ENCODE data around the gene CDK19. TPM values are rescaled to one million over a fixed set of nuclear protein-coding genes. Genes with fewer than 3 reads are reported as not detected.

The CDK19 gene
- total RNA-seq, 1 donor from 2014 or later: 34.4 TPM

DNA sequence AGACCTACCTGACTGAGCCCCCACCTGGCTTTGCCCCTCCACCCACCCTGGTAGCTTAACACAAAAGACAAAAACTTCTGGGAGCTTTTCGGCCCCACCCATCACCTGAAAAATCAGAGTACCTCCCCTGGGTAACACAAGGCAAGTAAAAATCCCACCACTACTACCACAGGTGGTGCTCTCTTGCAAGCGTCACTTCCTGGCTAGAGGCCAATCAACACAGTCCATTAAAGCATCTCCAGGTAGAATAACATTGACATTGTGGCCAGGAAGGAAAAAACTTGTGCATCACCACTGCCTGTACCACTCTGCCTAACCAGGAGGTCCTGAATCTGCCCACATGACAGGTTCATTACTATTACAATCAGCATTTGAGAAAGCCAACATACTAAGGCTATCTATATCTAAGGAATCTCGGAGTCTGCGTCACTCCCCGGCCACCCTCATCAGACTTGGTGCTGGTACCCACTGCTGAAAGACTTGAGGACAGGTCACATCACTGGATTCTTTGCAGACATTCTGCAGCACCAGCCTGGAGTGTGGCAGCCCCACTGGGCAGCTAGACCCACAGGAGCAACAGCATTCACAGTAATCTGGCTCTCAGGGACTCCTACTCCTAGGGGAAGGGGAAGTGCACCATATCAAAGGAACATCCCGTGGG is 125.9 kb downstream of the CDK19 start:
- Histone ChIP-seq H3K36me3 (no peaks in the 10 kb centered on the region), H3K27ac (no peak overlapping the region), H3K4me2 (no peak overlapping the region), H3K4me3 (no peak overlapping the region), H3K4me1 (peaks cover 9% of the 10 kb centered on the region), H3F3A (ENCODE audit: low read depth) (no peaks in the 10 kb centered on the region), H3K79me2 (ENCODE audit: low read depth) (peaks cover 28% of the 10 kb centered on the region), H3K9ac (no peak overlapping the region), H3K27me3 (no peaks in the 10 kb centered on the region), H2AFZ (replicated peaks) (no peak overlapping the region), H4K20me1 (ENCODE audit: low read depth) (peaks cover 38% of the 10 kb centered on the region), H3K9me3 (ENCODE audit: low read depth) (no peaks in the 10 kb centered on the region)
- Mint-ChIP-seq H3K4me3 (no peak overlapping the region), H3K4me1 (peaks cover 6% of the 10 kb centered on the region), H3K27ac (no peak overlapping the region), H3K9me3 (peaks cover under 1% of the 10 kb centered on the region), H3K27me3 (ENCODE audit: insufficient read depth, low read depth) (no peaks in the 10 kb centered on the region), H3K36me3 (peaks cover 8% of the 10 kb centered on the region)
- no peak for DNase-seq (ENCODE audit: low spot score)
- TF ChIP-seq EZH2 (IDR thresholded peaks at IDR 0.05) (no peak), EZH2phosphoT487 (IDR thresholded peaks at IDR 0.05) (no peak)
- TF ChIP-seq, protein P1, sequence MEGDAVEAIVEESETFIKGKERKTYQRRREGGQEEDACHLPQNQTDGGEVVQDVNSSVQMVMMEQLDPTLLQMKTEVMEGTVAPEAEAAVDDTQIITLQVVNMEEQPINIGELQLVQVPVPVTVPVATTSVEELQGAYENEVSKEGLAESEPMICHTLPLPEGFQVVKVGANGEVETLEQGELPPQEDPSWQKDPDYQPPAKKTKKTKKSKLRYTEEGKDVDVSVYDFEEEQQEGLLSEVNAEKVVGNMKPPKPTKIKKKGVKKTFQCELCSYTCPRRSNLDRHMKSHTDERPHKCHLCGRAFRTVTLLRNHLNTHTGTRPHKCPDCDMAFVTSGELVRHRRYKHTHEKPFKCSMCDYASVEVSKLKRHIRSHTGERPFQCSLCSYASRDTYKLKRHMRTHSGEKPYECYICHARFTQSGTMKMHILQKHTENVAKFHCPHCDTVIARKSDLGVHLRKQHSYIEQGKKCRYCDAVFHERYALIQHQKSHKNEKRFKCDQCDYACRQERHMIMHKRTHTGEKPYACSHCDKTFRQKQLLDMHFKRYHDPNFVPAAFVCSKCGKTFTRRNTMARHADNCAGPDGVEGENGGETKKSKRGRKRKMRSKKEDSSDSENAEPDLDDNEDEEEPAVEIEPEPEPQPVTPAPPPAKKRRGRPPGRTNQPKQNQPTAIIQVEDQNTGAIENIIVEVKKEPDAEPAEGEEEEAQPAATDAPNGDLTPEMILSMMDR (IDR thresholded peaks at IDR 0.05): no peak

DNA sequence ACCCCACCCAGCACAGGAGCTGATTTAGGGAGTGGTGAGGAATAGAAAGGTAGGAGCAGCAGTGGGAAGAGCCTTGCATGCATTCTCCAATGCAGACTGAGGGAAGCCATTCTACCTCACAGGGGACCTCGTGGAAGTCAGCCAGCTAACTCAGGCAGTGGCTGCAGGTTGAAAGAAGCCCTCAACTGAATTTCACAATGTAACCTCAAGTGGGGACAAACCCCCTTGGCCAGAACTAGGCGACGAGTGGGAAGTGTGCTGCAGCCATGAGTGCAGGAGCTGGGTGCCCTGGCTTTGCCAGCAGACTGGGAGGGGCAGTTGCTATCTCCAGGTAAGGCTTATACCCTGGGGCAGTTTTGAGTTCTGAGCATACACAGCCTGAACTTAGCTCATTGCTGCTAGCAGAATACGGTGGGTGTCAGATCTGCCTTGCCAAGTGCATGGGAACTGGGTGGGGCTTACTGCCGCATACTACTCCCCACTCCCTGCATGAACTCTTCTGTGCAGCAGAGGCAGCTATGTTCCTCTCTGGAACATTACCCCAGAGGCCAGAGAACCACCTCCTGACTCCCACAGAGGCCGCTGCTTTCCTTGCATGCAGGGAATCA is 126.5 kb downstream of the CDK19 start:
- H3K27me3 Mint-ChIP-seq (ENCODE audit: insufficient read depth, low read depth): no peaks in the 10 kb centered on the region
- DNase-seq (ENCODE audit: low spot score): no peak

DNA sequence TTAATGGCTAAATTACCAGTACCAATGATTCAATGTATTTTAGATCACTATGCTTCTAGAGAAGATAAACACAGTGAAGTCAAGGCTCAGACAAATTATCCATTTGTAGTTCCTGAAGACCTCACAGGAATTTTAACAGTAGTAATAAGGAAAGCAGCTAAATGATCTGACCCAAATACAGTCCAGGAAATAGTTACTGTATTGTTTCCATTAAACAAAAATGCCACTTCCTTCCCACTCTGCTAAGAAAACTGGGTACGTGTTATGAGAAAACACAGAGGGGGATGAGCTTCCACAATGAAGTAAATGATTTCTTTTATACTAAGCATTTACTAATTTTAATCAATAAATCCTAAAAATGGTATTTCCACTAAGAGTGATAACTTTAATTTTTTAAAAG is 127.9 kb downstream of the CDK19 start:
- no peak overlapping the region for H3K4me3 ChIP-seq
- Mint-ChIP-seq H3K36me3 (peaks cover 5% of the 10 kb centered on the region), H3K4me3 (no peak overlapping the region), H3K27ac (no peak overlapping the region), H3K27me3 (ENCODE audit: insufficient read depth, low read depth) (no peaks in the 10 kb centered on the region), H3K9me3 (no peaks in the 10 kb centered on the region), H3K4me1 (peaks cover 6% of the 10 kb centered on the region)
- no peaks in the 10 kb centered on the region for H3F3A ChIP-seq (ENCODE audit: low read depth)
- TF ChIP-seq EZH2phosphoT487 (IDR thresholded peaks at IDR 0.05) (no peak), EZH2 (IDR thresholded peaks at IDR 0.05) (no peak)
- TF ChIP-seq, protein P1 (IDR thresholded peaks at IDR 0.05): no peak
- no peaks in the 10 kb centered on the region for H3K27me3 ChIP-seq
- H3K9ac ChIP-seq: no peak overlapping the region
- peaks cover 18% of the 10 kb centered on the region for H3K79me2 ChIP-seq (ENCODE audit: low read depth)
- no peaks in the 10 kb centered on the region for H3K4me1 ChIP-seq
- no peak overlapping the region for H2AFZ ChIP-seq (replicated peaks)
- no peaks in the 10 kb centered on the region for H3K9me3 ChIP-seq (ENCODE audit: low read depth)
- H3K36me3 ChIP-seq: no peaks in the 10 kb centered on the region
- DNase-seq (ENCODE audit: low spot score): no peak
- H3K4me2 ChIP-seq: no peak overlapping the region
- no peak overlapping the region for H3K27ac ChIP-seq
- H4K20me1 ChIP-seq (ENCODE audit: low read depth): peaks cover 31% of the 10 kb centered on the region

More for the DNA sequence above, 126.5 kb downstream of the CDK19 start:
- Histone ChIP-seq H3K9ac (no peak overlapping the region), H2AFZ (replicated peaks) (no peak overlapping the region), H3K36me3 (no peaks in the 10 kb centered on the region), H3K9me3 (ENCODE audit: low read depth) (no peaks in the 10 kb centered on the region), H3K4me1 (peaks cover 6% of the 10 kb centered on the region), H4K20me1 (ENCODE audit: low read depth) (peaks cover 35% of the 10 kb centered on the region), H3F3A (ENCODE audit: low read depth) (no peaks in the 10 kb centered on the region), H3K4me3 (no peak overlapping the region), H3K79me2 (ENCODE audit: low read depth) (peaks cover 23% of the 10 kb centered on the region), H3K27me3 (no peaks in the 10 kb centered on the region), H3K27ac (no peak overlapping the region), H3K4me2 (no peak overlapping the region)
- peaks cover 7% of the 10 kb centered on the region for H3K36me3 Mint-ChIP-seq
- no peaks in the 10 kb centered on the region for H3K9me3 Mint-ChIP-seq
- H3K4me1 Mint-ChIP-seq: peaks cover 6% of the 10 kb centered on the region
- TF ChIP-seq, protein P1 (IDR thresholded peaks at IDR 0.05): no peak
- TF ChIP-seq EZH2phosphoT487 (IDR thresholded peaks at IDR 0.05): no peak
- no peak overlapping the region for H3K27ac Mint-ChIP-seq
- H3K4me3 Mint-ChIP-seq: no peak overlapping the region
